NCI-H2171 (cell line): ENCODE data around the gene DSPP.
"Not testable (repeated sequence)": the region's sequence is repeated elsewhere in the genome, so short reads cannot be mapped to it uniquely, and the experiment has no call there.

Source experiments
- DNase-seq: peaks from one replicate; lab custom pipeline; 2025; lab: John Stamatoyannopoulos, UW

DSPP gene

DNA sequence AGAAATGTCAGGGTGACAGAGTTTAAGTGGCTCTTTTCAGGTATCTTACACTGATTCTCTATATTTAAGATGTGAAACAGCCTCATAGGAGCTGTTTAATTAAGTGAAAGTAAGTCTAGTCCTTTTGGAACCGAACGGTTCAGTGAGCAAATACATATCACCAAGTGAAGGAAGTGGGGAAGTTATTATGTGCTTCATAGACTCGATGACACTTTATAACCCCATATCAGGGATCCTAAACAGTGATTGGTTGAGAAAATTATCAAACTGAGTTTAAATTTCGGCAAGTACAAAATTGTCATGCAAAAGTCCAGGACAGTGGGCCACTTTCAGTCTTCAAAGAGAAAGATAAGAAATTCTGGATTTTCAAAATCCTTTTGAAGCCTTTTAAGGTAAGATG is at the start of gene DSPP:
Gene DSPP (plus strand): TSS at position 301 of the 400 bp plus-strand sequence. CDS start 2,380 bp downstream, outside the sequence.
- no peak for DNase-seq

DNA sequence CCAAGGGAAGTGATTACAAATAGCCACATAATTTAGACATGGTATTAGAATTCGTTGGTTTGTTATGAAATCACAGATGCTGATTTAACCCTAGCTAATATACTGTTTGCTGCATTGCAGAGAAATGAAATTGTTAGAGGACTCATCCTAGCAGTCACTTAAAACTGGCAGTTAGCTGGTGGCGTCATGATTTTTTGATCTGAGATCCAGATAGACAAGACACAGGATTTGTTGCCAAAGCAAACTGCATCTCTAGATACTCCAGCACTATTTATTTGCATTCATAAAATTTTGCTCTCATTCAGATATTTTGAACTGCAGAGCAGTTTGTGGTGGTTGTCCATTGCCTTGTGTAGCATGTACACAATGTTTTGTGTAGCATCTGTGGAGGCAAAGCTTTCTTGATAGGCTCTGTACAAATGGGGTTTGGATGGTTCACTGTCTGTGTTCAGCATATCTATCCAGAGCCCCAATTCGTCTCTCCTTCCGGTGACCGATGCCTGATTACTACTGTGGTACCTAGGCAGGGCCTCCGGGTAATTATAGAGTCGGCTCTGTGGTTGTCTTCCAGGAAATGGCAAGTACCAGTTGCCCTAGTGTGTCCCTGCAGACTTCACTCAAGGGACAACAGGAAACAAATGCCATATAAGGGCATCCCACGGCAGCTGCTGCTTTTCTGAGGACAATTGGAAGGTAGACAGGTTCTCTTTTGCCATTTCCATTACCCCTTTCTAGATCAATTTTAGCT is 49.1 kb upstream of the DSPP start:
- DNase-seq: no peak

DNA sequence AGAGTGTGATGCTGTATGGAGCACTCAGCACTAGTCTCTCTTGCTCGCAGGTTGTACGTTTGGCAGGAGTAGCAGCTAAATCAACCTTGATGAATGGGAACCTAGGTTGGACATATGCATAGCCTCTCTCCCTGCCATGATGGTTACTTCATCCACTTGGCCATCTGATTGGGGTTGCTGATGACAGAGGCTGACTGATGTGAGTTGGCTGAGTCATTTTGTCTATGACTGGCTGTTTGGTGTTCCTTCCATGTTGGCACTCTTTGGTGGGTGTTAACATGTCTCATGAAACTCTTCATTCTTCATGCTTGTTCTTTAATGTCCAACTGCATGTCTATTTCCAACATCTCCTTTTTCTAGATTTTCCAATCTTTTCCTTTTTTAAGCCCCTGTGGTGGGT is 47.5 kb upstream of the DSPP start:
- no peak for DNase-seq

DNA sequence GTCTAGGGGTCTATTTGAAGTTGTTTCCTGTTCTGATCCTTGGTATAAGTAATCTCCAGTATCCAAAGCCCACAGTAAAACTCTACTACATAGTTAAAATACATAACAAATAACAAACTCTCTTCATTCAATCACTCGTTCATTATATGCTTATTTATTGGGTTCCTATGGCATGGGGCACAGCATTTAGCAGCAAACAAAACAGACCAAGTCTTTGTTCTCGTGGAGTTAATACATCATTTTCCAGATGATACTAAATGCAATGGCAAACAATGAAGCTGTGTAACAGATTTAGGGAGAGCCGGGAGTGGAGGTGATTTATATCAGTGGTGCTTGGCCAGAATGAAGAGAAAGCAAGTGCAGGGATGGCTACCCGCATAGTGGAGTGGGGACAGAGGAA is 42.6 kb upstream of the DSPP start:
- DNase-seq: no peak

- DNase-seq: no peak
These were observed 42.1 kb upstream of the DSPP start for GRCh38 chr4:87566276-87566675.

- DNase-seq: no peak
These were observed 41.1 kb upstream of the DSPP start for GRCh38 chr4:87567191-87567590.

DNA sequence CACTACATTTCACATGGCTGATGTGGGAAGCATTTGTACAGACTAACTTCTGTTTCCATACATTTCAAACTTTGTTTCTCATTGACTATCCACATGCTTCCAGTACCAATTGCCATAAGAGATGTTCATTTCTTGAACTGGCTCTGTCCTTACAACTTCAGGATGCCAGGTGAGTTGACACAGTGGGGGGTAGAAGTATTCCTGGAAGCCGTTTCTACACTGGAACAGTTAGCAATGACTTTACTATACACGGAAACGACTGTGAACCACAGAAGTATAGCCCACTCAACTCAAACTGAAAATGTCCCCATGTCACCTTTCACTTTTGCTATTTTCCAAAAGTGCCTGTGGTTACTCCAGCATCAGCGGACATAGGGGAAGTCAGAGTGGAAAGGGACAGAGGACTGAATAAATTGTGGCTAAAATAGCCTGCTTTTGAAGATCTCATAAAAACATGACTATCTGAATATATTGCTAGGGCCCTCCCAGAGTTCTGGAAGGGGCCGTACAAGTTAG is 38.0 kb upstream of the DSPP start:
- no peak for DNase-seq

DNA sequence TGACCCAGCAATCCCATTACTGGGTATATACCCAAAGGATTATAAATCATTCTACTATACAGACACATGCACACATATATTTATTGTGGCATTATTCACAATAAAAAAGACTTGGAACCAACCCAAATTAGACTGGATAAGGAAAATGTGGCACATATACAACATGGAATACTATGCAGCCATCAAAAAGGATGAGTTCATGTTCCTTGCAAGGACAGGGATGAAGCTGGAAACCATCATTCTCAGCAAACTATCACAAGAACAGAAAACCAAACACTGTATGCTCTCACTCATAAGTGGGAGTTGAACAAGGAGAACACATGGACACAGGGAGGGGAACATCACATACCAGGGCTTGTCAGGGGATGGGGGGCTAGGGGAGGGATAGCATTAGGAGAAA is 34.0 kb upstream of the DSPP start:
- DNase-seq: not testable (repeated sequence)

GRCh38 chr4:87574996-87575395 is 33.3 kb upstream of the DSPP start:
- DNase-seq: no peak

GRCh38 chr4:87575408-87575807 is 32.9 kb upstream of the DSPP start:
- no peak for DNase-seq

DNA sequence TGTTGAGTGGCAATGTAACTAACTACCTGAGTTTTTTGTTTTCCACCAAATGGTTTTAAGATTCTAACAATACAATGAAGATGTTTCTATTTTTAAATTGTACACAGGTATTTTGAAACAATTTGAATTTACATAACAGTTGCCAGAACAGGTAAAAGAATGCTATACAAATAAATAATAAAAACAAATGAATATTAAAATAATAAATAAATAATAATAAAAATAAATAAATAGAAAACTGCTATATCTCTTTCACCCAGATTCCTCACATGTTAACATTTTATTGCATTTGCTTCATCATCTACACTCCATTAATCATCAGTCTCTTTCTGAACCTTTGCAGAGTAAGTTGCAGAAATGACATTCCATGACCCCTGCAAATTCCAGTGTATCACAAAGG is 32.3 kb upstream of the DSPP start:
- no peak for DNase-seq

DNA sequence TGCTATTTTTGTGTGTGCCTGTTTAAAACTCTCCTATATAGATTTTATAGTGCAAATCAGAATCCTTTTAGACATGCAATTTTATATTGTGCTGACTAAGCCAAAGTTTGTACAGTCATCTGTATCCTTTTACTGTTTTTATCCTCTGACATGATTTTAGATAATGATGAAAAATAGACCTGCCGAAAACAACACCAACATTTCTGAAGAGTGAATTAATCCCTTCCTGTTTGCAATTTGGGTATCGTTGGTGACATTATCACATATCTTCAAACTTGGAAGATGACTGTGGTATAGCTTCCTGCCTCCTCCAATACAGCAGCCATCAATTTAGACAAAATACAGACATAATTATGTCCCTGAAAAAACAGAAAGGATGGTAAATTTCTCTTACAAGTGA is 28.9 kb upstream of the DSPP start:
- no peak for DNase-seq

DNA sequence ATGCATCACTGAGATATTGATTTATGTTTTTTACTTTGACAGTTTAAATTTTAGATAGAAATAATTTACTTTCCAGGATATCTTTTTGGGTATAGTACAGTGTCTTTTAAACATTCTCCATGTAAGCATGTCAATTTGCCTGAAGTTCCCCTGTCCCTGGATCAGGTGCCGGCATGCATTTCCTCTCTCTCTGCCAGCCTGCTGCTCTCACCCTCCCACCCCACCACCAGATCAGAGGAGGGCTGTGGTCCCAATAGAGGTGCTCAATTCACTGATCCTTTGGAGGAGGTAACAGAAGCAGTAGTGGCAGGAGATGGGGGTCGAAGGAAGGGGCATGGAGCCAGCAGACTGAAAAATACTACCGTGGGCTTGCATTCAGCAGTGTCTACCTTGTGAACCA is 28.3 kb upstream of the DSPP start:
- no peak for DNase-seq

DNA sequence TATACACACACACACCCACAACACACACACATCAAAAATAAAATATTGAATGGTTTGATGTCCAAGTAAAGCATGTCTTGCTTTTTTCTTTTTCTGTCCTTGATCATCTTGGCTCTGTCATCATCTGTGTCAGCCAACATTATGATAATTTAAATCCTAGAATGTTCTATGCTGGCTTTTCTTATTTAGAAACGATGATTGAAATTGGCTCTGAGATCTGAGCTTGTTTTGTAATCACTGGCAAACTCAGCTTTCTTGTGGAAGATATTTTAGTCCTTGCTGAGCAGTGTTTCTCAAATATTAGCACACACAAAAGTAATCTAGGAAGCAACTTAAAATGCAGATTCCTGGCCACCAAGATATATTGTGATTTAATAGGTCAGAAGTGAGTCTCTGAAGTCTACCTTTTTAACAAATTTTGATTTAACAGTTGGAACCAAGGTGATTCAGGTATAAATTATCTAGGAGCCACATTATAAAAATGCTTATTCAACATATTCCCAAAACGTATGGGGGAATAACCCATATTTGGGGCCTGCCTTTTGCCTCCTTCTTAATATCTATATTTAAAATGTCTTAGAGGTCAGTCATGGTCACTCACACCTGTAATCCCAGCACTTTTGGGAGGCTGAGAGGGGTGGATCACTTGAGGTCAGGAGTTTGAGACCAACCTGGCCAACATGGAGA is 24.0 kb upstream of the DSPP start:
- DNase-seq: no peak

GRCh38 chr4:87589531-87589930 is 18.8 kb upstream of the DSPP start:
- DNase-seq: no peak

GRCh38 chr4:87592124-87592523 is 16.2 kb upstream of the DSPP start:
- no peak for DNase-seq

DNA sequence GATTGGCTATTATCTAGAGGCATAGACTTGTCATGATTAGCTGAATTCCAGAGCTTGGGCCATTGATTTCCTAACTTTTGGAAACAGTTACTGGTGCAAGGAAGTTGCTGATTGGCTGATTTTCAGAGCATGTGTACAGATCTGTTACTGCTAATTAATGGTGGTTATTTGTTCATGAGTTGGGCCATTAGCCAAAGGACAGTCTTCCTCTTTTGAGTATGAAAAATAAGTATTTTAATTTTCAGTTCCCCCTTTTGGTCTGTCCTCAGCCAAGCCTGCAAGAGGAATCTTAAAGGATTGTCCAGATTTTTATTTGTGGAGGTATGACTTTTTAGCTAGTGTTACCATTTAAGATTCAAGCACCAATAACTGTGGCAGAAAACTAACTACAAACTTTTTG is 7.0 kb upstream of the DSPP start:
- no peak for DNase-seq

- no peak for DNase-seq
These were observed 6.1 kb downstream of the DSPP start for GRCh38 chr4:87614292-87614890.

- no peak for DNase-seq
These were observed 7.9 kb downstream of the DSPP start for GRCh38 chr4:87616268-87616667.

DNA sequence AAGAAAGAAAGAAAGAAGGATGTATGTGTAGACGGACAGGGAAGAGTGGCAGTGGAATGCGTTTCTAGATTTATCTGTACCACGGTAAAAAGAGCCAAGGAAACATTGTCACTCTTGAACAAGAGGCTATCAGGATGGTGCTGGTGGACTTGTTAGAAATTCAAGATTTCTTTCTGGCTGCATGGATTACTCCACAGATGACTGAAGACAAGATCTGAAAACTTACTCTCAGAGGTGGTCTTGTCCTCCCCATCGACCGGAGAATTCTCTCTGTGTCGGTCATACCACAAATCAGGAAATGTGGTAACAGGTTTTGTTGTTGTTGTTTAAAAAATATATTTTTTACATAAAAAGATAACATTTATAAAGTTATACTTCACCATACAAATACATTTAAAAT is 11.8 kb downstream of the DSPP start:
- DNase-seq: no peak

DNA sequence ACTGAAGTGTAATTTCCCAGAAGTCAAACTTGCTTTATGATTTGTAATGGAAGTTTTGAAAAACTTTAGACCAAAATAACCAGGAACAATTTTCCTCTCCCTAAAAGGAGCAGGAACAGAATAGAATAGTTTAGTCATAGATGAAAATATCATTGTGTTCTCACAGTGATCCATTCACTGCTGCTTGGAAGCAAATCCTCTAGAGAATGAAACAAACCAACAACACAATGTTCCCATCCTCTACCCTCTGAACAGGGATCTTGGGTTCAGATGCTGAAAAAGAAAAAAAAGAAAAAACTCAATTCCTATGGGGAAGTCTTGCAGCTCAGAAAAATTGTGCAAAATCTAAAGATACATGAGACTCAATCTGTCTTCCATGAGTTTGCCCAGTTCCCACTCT is 12.2 kb downstream of the DSPP start:
- DNase-seq: no peak

DNA sequence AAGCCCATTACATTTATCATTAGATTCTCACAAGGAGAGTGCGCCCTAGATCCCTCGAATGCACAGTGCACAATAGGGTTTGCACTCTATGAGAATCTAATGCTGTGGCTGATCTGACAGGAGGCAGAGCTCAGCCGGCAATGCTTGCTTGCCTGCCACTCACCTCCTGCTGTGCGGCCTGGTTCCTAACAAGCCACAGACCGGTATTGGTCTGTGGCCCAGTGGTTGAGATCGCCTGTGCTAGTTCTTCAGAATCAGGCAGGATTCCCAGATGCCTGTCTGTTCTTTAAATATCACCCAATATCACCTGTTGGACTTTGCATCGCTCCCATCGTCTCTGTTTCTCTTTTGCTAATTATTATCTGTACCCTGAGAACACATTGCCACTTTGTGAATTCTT is 14.0 kb downstream of the DSPP start:
- no peak for DNase-seq

- DNase-seq: no peak
These were observed 16.4 kb downstream of the DSPP start for GRCh38 chr4:87624698-87625097.
